GM10847 (cell line): ENCODE results near the gene PLEKHO1.

Source experiments
- POLR2A ChIP-seq: IDR thresholded peaks from 2 replicates; pipeline ENCODE4 v1.6.1; 2011; ENCODE audit not compliant: insufficient read length; ENCODE audit errors: extremely low read depth

The PLEKHO1 gene

GRCh38 chr1:150142083-150142482 is 7.6 kb upstream of the PLEKHO1 start:
- TF ChIP-seq POLR2A: no peak

- no peak for TF ChIP-seq POLR2A
Measured at GRCh38 chr1:150144606-150145005, 5.1 kb upstream of the PLEKHO1 start.

GRCh38 chr1:150146849-150147542 is 2.7 kb upstream of the PLEKHO1 start:
- TF ChIP-seq POLR2A: no peak

GRCh38 chr1:150148837-150149270 is 862 bp upstream of the PLEKHO1 start:
- TF ChIP-seq POLR2A: no peak

- no peak for TF ChIP-seq POLR2A
Measured at GRCh38 chr1:150150133-150151021, 661 bp downstream of the PLEKHO1 start.

GRCh38 chr1:150151291-150152181 is 1.8 kb downstream of the PLEKHO1 start:
- TF ChIP-seq POLR2A: peak; percentile 56

- TF ChIP-seq POLR2A: no peak
Measured at GRCh38 chr1:150152182-150152536, 2.4 kb downstream of the PLEKHO1 start.

GRCh38 chr1:150152772-150153456 is 3.2 kb downstream of the PLEKHO1 start:
- no peak for TF ChIP-seq POLR2A

GRCh38 chr1:150154143-150154542 is 4.4 kb downstream of the PLEKHO1 start:
- TF ChIP-seq POLR2A: no peak

GRCh38 chr1:150155413-150156071 is 5.8 kb downstream of the PLEKHO1 start:
- TF ChIP-seq POLR2A: no peak

- no peak for TF ChIP-seq POLR2A
Measured at GRCh38 chr1:150156868-150157603, 7.3 kb downstream of the PLEKHO1 start.

- peak; percentile 44 for TF ChIP-seq POLR2A
Measured at GRCh38 chr1:150159550-150159949, 9.8 kb downstream of the PLEKHO1 start.

GRCh38 chr1:150160964-150161621 is 11.4 kb downstream of the PLEKHO1 start:
- peak; percentile 0 for TF ChIP-seq POLR2A
